Occipital lobe (tissue), 2 donors: ENCODE results near the gene PPP2R3B. TPM values are rescaled to one million over a fixed set of nuclear protein-coding genes. Genes with fewer than 3 reads are reported as not detected.

Experiments used
- DNase-seq: peaks from one replicate; lab custom pipeline; 2025; lab: John Stamatoyannopoulos, UW
- total RNA-seq: library from RNA; depleted of rRNA; stranded (reverse); fragments of >200 nt; gene quantifications from one replicate; pipeline ENCODE4 v1.2.3, GENCODE V29; 2014

PPP2R3B gene
- total RNA-seq, 1 donor from 2014 or later, result 15.4 TPM

- DNase-seq, result no peak
Measured at GRCh38 chrX:370963-371745, 15.6 kb downstream of the PPP2R3B start.

- DNase-seq, result no peak
Measured at GRCh38 chrX:370244-370962, 16.3 kb downstream of the PPP2R3B start.

- DNase-seq, result no peak
Measured at GRCh38 chrX:369563-370101, 17.1 kb downstream of the PPP2R3B start.

- DNase-seq, result no peak
Measured at GRCh38 chrX:368811-369562, 17.7 kb downstream of the PPP2R3B start.

GRCh38 chrX:367866-368265, 18.8 kb downstream of the PPP2R3B start:
- DNase-seq, result no peak

- DNase-seq, result no peak
Measured at GRCh38 chrX:367349-367748, 19.4 kb downstream of the PPP2R3B start.

- DNase-seq, result no peak
Measured at GRCh38 chrX:363621-364375, 22.9 kb downstream of the PPP2R3B start.

- DNase-seq, result no peak
Measured at GRCh38 chrX:362937-363620, 23.6 kb downstream of the PPP2R3B start.

- no peak for DNase-seq
Measured at GRCh38 chrX:362351-362750, 24.4 kb downstream of the PPP2R3B start.

GRCh38 chrX:361231-362145, 25.2 kb downstream of the PPP2R3B start:
- no peak for DNase-seq

GRCh38 chrX:360496-361150, 26.1 kb downstream of the PPP2R3B start:
- DNase-seq, result no peak

GRCh38 chrX:358651-359143, 28.0 kb downstream of the PPP2R3B start:
- DNase-seq, result no peak

- DNase-seq, result no peak
Measured at GRCh38 chrX:357693-358471, 28.8 kb downstream of the PPP2R3B start.

GRCh38 chrX:357035-357692, 29.5 kb downstream of the PPP2R3B start:
- DNase-seq, result no peak

GRCh38 chrX:356385-357034, 30.2 kb downstream of the PPP2R3B start:
- DNase-seq, result no peak

- no peak for DNase-seq
Measured at GRCh38 chrX:355329-356050, 31.2 kb downstream of the PPP2R3B start.
